DND-41 (cell line): ENCODE measurements around the gene GPR17.

Experiments used
- CTCF ChIP-seq: IDR thresholded peaks from 2 replicates; pipeline ENCODE4 v1.5.1; 2012; ENCODE audit warnings: borderline replicate concordance, low read length, moderate library complexity, mild to moderate bottlenecking; ENCODE audit not compliant: poor library complexity, severe bottlenecking; ENCODE audit errors: extremely low read depth
- EZH2 ChIP-seq: IDR thresholded peaks from 3 replicates; pipeline ENCODE4 v1.6.1; 2012; ENCODE audit warnings: borderline replicate concordance, low read depth, mild to moderate bottlenecking, moderate library complexity, low read length, inconsistent platforms; ENCODE audit not compliant: severe bottlenecking

DNA sequence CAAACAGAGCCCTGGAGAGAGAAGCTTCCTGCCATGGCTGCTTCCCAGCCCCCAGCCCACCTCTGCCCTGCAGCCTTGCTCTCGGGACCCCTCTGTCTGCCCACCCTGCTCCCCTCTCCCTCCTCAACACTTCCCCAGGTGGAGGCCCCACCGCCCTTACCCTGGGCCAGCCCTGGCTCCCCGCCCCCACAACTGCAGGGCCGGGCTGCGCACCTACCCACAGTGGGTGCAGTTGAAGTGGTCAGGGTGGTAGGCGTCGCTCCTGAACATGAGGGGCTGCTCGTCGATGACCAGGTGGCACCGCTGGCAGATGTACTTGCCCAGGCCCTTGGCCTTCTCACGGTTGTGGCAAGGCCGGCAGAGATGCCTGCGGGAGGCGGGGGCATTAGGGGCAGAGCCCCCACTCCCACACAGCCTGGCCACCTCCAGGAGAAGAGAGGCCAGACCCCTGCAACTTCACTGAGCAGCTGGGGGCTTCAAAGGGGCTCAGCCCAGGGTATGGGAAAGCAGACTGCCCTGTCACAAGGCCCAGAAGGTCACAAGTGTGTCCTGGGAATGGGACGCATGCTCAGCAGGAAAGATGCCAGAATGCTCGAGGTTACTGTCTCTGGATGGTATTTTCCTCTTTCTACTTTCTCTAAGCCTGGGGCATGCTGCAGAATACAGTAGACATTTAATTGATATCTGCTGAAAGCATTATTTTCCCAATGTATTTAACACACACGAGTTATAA is 3.1 kb upstream of the GPR17 start:
- no peak for TF ChIP-seq CTCF
- TF ChIP-seq EZH2, result no peak
